Activated CD4-positive, alpha-beta T cell treated with anti-CD3 and anti-CD28 coated beads, Interleukin-2, amount 50 U/mL, for 1 hour (primary cell): ENCODE data around the gene EXD3.
"Not testable (repeated sequence)": the region's sequence is repeated elsewhere in the genome, so short reads cannot be mapped to it uniquely, and the experiment has no call there.

Source experiments
- DNase-seq: peaks from one replicate; pipeline ENCODE4 v3.0.0-alpha.2; 2020

Gene EXD3

GRCh38 chr9:137330689-137331088 is 92.3 kb downstream of the EXD3 start:
- no peak for DNase-seq

GRCh38 chr9:137329590-137329989 is 93.4 kb downstream of the EXD3 start:
- not testable (repeated sequence) for DNase-seq

DNA sequence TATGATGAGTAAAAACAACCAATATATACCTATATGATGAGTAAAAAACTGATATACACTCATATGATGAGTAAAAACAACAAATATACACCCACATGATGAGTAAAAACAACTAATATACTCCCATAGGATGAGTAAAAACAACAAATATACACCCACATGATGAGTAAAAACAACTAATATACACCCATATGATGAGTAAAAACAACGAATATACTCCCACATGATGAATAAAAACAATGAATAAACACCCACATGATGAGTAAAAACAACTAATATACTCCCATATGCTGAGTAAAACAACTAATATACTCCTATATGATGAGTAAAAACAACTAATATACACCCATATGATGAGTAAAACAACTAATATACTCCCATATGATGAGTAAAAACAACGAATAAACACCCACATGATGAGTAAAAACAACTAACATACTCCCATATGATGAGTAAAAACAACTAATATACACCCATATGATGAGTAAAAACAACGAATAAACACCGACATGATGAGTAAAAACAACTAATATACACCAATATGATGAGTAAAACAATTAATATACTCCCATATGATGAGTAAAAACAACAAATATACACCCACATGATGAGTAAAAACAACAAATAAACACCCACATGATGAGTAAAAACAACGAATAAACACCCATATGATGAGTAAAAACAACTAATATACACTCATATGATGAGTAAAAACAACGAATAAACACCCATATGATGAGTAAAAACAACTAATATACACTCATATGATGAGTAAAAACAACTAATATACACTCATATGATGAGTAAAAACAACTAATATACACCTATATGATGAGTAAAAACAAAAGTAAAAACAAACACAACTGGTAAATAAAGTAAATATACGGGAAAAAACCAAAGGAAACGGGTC is 95.1 kb downstream of the EXD3 start:
- DNase-seq = not testable (repeated sequence)

DNA sequence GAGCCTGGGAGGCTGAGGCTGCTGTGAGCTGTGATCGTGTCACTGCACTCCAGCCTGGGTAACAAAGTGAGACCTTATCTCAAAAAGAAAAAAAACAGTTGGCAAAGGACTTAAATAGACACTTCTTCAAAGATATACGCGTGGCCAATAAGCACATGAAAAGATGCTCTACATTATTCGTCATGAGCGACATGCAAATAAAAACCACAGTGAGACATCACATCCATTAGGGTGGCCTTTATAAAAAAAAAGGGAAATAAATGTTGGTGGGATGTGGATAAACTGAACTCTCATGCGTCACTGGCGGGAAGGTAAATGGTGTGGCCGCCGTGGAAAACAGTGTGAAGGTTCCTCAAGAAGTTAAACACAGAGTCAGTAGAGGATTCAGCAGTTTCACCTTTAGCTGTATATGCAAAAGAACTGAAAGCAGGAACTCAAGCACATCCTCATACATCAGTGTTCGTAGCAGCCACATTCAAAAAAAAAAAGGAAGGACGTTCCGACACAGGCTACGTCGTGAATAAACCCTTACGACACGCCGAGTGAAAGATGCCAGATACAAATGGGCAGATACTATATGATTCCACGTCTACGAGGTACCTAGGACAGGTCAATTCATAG is 96.4 kb downstream of the EXD3 start:
- DNase-seq = no peak

- no peak for DNase-seq
Observed at GRCh38 chr9:137325799-137326198, 97.2 kb downstream of the EXD3 start.

DNA sequence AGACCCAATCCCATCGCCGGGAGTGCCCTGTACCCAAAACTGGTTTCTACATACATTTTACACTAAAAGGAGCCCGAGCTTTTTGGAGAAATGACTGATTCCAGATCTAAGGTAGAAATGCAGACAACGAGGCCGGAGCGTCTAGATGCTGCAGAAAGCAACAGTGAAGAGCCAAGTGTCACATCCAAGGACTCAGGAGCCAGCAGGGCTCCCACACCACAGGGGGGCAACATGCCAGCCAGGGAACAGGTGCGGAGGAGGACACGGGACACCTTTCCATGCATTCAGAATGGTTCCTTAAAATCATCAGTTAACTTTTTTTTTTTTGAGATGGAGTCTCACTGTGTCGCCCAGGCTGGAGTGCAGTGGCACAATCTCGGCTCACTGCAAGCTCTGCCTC is 97.8 kb downstream of the EXD3 start:
- no peak for DNase-seq

DNA sequence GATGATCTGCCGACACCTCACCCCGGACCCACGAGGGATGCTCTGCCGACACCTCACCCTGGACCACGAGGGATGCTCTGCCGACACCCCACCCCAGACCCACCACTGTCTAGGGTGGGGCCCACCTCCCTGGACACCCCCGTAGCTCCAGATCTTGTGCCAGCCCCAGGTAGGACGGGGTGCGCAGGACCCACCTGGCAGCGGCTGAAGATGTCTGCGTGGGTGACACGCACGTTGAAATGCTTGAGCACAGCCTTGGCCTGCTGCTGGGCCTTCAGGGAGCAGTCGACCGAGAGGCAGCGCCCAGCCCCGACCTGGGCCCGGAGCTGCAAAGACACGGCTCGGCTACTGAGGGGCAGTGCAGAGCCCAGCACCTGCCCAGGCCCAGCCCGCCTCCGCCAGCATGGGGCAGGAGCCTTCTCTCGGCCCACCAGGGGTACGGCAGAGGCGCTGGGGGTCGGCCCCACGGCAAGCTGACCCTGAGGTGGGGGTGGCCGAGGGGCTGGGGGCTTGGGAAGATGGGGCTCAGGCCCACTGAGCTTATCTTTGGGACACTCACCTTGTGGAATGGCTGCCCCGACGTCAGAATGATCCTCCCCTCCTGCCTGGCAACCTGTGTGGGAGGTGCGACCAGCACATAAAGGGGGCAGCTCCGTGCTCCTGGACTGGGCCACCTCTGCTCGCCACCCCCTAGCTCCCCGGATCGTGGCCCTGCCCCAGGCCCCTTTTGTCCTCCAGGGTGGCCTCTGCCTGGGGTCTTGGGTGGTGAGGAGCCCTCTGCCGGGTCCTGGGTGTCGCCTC is 99.2 kb downstream of the EXD3 start:
- DNase-seq = no peak

- no peak for DNase-seq
Observed at GRCh38 chr9:137321726-137322361, 101.1 kb downstream of the EXD3 start.

DNA sequence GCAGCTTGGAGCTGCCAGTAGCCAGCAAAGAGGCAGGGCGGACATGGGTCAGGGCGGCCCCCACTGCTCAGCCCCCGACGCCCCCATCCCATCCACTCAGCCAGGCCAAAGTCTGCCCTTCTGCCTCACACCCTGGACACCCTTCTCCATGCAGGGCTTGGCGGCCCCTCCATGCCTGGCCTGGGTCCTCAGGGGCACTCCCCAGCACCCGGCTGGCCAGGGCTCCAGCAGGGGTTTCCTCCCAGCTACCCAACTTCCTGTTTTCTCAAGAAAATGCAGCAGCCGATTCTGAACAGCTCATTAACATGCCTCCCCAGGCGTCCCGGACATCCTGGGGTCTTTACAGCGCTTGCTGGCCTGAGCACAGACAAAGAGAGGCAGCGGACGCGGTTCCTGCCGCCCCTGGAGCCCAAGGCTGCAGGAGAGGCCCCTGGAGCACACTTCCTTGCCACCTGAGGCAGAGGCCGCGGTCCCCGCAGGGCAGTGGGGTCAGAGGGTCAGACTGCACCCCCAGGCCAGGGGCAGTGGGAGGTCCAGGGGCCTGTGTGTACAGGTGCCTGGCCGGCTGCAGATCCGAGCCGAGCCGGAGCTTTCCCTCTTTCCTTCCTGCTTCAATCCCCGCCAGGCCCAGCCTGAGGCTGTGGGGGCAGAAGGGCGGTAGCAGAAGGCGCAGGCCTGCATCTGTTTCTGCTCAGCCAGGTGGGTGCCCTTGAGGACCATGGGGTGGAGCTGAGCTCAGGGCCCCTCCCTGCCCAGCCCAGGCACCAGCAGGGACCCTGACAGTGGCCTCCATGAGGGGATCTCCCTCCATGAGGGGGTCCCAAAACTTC is 102.2 kb downstream of the EXD3 start:
- DNase-seq = no peak

GRCh38 chr9:137319739-137320551 is 103.0 kb downstream of the EXD3 start:
- no peak for DNase-seq

GRCh38 chr9:137319011-137319738 is 103.8 kb downstream of the EXD3 start:
- no peak for DNase-seq

DNA sequence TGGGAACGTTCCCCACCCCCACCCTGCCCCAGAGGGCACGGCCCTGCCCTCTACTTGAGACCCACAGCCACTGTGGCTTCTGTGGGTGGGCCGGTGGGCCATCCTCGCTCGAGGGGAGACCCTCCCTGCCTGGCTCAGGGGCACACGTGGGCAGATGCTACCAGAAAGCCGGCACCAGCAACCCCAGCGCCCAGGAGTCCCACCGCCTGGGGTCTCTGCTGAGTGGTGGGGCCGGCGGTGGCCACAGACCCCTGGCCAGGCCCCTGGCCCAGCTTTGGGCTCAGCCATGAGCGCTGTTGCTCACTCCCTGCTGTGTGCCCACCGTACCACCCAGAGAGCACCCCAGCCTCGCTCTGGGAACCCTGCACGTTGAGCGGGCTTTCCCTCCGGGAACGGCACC is 104.4 kb downstream of the EXD3 start:
- DNase-seq = no peak

DNA sequence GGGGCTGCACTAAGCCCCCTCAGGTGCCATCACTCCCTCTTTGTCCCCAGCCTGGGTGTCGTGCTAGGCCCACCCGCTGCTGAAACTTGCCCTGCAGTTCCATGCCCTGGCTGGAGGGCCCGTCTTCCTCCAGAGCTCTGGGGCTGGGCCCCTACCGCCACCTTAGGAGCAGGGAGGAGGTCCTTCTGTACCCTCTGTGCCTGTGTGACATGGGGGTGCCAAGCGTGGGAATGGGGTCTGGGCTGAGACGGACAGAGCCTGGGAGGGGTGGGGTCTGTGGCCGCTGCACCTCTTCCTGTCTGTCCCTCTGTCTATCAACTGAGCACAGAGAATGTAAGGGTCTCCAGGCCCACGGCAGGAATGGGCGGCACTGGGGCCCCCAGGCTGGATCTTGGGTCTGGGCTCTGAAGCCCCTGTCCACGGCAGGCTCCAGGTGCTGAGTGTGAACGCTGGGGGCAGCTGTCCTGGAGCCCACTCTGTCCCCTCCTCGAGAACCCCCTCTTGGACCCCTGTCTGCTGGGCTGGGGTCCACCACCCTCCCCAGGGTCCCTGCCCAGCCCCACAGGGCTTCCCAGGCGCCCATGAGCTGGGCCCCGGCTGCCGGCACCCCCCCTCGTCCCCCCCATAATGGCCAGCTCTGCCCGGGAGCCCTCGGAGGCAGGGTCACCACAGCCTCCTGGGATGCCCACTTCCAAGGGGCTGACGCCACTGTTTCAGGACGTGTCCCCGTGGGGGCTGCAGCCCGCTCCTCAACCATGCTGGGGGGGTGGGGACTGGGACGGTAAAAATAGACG is 105.0 kb downstream of the EXD3 start:
- DNase-seq = no peak

GRCh38 chr9:137317021-137317717 is 105.8 kb downstream of the EXD3 start:
- no peak for DNase-seq

- DNase-seq = no peak
Observed at GRCh38 chr9:137316012-137316981, 106.7 kb downstream of the EXD3 start.

- no peak for DNase-seq
Observed at GRCh38 chr9:137315581-137316011, 107.4 kb downstream of the EXD3 start.
